Kidney capillary endothelial cell (primary cell): ENCODE results near the gene PSMD4.

ENCODE experiments used
- DNase-seq: peaks from one replicate; pipeline ENCODE4 v3.0.0-alpha.2; 2018; ENCODE audit warnings: low spot score

Gene PSMD4

GRCh38 chr1:151294742-151295462, 40.4 kb downstream of the PSMD4 start:
- DNase-seq = no peak

- DNase-seq = no peak
Observed at GRCh38 chr1:151309811-151310323, 55.3 kb downstream of the PSMD4 start.

DNA sequence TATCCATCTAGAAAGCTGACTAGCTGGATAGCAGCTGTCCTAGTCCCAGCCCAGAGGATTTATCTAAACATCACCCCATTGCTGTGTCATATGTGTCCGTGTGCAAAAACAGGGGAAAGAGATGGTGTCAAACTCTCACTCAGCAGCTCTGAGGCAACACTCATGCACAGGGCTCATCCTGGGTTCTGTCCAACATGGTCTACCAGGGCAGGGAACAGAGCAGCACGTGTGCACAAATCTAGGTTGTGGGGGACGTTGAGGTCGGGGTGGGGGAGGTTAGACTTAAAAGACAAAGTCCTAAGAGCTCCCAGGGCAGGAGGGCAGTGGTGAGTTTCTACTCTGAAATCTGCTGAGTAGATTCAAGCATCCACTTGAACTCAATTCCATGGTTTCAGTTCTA, 56.5 kb downstream of the PSMD4 start:
- DNase-seq = no peak

- peak; percentile 97 for DNase-seq
Observed at GRCh38 chr1:151311589-151312331, 57.2 kb downstream of the PSMD4 start.

DNA sequence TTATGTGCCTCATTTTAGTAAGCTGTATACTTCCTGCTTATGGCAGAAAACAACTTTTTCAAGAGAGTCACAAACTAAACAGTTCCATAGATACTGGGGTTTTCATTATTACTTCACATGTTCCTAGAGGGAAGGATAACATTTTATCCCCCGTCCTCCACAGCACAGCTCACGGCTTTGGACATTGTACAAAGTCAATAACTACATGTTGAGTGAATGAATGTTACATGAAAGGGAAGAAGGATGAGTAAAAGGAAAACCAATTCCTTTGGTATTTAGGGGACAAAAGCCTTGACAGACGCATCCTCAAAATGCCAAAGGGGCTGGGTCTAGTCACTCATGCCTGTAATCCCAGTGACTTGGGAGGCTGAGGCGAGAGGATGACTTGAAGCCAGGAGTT, 57.9 kb downstream of the PSMD4 start:
- no peak for DNase-seq

- DNase-seq = no peak
Observed at GRCh38 chr1:151312826-151313225, 58.3 kb downstream of the PSMD4 start.

DNA sequence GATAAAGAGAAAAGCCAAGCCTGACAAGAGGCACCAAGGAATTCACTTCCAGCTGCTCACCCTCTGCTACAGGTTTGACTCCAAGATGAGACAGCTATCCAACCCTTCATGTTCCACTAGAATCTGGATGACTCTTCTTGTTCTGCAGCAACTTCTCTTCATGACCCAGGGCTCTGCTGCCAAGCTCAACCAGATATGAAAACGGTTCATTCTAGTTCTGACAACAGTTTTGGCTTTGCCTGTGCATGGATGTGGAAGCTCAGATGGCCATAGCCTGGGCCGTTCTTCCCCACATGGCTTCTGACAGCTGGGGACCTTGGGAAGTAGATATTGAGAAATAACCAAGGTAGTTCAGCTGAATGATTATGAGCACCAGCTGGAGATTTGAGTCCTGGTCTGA, 59.0 kb downstream of the PSMD4 start:
- DNase-seq = no peak

DNA sequence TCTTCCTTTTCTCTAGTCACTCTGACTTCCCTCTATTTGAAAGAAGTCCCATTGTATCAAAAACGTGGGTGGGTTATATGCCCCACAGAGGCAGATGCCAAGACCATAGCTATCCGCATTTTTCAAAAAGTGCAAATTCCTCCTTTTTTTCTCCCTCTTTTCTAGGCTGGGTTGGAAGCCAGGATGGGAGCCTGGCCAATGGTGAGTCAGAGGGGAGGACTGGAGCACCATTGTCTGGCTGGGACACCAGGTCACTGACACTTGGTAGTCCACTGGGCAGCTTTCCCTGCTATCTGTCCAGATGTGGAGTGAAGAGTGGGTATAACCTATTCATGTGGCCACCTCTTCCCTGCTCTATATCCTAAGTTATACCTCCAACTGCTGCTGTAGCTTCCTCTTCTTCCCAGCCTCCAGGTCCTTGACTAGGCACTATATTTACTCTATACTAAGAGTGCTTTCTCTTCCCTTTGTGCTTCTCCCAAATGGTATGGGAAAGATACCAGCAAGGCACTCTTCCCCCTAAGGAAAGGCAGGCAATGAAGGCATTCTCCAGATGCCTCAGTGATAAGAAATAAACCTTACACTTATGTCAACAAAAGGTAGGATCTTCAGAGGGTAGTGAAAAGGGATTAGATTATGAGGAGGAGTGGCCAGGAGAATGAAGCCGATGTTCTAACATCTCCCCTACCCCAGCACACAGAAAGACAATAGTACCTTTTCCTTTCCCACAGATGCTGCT, 59.8 kb downstream of the PSMD4 start:
- peak; percentile 33 for DNase-seq

DNA sequence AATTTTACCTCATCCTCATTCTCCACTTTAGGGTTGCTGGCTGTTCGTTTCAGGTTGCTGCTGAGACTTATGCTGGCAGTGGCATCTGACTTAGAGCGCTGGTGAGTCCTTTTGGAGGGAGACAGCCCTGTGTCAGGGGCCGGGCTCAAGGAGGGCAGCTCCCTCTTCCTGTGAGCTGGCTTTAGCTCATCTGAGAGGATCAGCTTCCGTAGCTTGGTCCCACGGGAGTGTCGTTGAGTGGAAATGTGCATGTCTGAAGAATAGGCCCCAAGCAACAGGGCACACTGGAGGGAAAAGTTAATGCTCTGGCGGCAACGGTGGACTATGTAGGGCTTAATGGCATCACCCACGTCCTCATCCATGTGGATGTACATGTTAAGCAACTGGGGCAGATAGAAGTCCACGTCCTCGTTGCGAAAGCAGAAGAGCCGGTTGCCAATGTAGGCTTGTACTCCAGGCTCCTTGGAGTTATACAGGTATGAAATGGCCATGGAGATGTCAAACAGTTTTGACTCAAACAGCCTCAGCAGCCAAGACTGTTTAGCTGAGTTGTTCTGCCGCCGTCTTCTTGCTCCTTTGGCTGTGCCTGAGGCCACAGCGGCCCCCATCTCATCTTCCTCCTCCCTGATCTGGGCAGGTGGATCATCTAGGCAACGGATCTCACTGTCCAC, 61.2 kb downstream of the PSMD4 start:
- no peak for DNase-seq
